NCI-H1930 (cell line): ENCODE measurements around the gene PLPP2.

ENCODE experiments used
- DNase-seq, 2 experiments: peaks; one replicate each; lab custom pipeline; 2025; lab: John Stamatoyannopoulos, UW

The PLPP2 gene

DNA sequence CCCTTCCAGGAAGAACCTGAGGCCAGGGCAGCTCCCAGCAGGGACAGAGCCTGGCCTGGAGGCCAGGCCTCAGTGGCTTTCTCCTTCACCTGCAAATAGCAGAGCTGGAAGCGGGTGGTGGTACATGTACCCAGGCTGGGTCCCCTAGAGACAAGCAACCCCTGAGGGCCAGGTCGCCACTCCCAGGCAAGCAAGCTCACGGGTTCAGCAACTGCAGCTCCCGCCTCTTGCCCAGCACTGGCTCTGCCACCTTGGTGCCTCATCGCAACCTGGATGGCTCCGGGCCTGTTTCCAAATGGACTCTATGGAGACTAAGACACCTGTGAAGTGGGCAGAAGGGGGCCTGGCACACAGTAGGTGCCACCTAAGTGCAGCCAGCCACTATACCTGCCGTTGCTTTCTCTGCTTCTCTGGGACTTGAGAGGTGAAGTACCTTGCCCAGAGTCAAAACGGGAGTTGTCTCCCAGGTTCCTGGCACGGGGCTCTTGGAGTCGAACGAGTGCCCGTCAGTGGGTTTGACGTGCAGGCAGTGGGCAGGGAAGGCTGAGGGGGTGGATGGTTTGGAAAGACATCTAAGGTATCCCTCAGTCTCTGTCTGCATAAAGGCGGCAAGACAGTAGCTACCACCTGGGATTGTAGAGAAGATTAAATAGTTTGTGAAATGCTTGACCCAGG lies 2.4 kb upstream of the PLPP2 start:
- no peak for DNase-seq

DNA sequence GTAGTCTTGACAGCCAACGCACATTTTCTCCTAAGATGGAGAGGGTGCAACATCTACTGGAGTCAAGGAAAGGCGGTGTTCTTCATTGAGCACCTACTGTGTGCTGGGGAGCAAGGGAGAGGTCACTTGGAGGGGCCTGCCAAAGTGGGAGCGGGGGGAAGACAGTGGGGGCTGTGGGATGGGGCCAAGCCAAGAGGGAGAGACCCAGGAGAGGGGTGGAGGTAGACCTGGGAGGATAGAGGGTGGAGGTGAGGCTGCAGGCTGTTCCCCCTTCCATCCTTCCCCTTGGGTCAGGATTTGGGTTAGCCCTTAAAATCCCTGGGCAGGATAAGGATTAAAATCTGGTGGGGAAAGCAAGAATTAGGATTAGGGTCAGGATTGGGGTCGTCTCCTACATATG lies 1.7 kb upstream of the PLPP2 start:
- DNase-seq: no peak

DNA sequence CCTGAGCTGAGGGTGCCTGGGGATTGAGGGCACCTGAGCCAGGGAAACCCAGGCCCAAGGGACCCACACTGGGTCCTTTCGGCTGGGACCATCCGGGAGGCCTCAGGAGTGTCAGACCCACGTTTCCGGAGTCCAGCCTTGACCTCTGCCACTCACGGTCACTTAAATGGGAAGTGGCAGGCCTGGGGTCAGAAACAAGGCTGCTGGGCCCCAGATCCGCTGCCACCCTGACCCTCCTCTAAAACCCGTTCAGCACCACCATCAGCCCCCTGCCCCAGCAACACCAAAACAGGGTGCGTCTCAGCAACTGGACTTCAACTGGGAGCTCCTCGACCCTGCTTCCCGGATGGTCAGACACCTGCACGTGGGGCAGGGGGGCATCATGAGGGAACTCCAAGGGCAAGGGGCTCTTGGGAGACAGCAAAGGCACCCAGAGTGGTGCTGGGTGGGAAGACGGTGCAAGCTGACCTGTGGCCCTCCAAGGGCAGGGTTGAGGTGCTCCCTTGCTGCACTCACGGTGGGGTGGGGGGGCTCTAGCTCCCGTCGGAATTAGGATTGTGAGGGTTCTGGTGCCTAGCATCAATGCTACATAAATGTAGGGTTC lies 1.2 kb upstream of the PLPP2 start:
- DNase-seq: no peak

DNA sequence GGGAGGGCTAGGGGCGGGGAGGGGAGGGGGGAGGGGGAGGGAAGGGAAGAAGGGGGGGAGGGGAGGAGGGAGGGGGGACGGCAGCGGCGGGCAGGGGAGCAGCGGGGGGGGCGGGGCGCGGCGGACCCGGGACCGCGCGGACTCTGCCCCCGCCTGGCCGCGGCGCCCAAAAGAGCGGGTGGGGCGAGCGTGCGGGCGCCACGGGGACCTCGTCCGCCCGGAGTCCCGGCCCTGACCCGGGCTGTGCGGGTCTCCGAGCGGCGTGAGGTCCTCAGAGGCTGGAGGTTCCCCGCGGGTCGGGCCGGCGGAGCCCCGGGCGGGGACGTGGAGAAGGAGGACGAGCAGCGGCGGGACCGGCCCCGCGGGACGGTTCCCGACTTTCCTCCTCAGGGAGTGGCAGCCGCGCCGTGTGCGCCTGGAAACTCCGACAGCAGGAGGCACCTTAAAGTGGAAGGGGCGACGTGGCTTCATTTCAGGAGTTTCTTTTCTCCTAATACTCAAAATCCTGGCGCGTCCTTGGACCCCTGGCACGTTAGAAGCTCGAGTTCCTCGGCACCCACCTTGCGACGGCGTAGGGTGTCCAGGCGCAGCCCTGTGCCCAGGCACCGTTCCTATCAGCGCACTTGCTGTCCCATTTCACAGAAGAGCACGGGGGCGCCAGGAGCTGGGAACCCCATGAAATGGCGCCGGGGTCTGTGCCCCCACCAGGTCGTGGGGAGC lies 518 bp upstream of the PLPP2 start:
- no peak for DNase-seq

DNA sequence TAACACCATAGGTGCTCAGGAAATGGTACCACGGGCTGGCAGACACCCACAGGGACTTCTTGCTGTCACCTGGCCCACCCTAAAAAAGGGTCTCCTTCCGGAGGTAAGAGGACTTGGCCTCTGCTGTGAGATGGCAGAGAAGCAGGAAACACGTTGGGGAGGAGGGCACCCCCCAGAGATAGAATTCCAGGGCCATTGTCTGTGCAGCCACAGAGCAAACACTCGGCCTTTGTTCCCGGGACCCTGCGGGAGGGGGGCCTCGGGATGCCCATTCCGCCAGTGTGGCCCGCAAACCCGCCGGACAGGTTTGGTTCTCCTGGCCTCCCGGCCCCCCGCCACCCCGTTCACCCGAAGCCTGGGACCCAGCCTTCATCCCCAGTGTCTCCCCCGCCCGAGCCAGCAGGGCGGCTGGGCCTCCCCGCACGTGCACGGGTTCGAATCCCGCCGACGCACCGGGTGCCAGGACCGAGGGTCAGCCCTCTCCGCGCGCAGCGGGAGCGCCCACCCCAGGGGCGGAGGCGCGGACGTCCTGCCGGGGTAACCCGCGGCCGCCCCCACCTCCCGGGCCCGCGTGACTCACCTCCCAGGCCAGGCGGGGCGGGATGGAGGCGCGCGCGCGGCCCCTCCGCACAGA lies 714 bp downstream of the PLPP2 start:
- no peak for DNase-seq

DNA sequence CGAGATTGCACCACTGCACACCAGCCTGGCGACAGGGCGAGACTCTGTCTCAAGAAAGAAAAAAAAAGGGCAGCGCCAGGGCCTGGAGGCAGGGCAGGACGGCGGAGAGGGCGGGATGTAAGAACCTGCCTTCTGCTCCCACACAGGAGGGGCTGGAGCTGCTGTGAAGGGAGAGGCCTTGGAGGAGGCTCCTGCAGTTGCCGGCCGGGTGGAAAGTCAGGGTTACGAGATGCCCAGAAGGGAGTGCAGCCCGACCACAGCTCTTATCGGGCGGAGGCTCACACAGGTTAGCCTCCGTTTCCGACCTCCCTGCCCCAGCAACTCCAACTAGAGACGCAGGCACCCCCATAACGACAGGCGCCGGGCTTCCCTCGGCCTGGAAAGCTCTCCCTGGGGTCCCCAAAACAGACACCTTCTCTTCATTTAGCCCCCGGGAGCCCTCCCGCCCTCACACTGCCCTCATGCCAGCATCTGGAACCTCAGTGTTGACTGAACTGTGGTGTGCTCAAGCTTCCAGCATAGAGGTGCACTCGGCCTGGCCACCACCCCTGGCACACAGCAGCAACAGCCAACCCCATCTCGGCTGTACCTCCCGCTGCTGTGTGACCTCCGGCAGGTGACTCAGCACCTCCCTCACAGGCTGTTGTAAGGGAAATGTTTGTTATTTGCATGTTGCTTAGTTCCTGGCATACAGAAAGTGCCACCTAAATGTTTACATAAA lies 1.4 kb downstream of the PLPP2 start:
- DNase-seq: no peak

DNA sequence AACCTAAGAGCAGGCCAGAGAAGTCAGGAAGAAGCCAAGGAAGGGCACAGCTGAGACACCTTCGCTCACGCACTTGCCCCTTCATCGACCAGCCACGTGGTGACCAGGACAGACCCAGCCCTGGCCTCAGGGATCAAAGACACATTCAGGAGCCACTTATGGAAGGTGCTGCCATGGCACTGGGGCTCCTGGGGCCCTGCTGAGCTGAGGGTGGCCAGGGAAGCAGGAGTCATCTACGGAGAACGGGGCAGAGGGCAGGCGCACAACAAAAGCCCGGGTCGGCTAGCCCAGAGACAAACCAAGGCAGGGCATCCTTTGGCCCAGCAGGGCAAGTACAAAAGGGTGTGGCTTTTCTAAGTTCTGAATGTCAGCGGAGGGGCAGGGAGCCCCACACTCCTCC lies 2.3 kb downstream of the PLPP2 start:
- no peak for DNase-seq

DNA sequence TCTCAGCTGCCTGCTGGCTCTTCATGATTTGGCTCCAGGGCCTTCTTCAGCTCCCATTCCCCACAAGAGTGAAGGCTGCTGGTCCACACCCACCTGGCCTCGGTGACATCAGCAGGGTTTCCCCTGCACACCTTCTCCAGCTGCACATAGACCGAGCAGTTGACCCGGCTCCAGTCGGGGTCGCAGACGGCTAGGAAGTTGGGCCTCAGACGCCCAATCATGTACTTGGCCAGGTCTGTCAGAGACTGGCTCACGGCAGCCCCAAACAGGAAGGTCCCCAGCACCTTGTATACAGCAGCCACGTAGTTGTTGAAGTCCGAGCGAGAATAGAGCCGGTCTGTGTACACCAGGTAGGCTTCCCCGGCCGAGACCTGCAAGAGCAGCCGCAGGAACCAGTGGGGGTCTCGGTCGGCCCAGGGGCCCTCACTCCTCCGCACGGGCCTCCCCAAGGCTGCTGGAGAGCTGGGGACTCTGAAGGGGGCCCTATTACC lies 3.8 kb downstream of the PLPP2 start:
- DNase-seq: no peak

DNA sequence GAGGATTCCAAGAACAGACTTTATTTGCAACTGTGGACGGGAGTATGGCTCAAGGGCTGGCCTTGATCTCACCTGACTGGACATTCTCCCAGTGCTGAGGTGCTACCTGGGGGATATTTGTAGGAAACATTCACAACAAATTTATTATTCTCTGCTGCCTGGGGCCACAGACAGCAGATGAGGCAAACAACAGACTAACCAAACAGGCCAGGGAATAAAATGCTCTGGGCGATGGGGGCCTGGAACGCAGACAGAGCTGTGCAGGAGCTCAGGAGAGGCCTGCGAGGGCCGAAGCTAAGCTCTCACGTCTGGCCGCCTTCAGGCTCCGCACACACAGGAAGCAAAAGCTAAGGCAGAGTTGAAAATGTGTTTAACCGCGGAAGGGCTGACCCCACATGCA lies 7.8 kb downstream of the PLPP2 start:
- DNase-seq: no peak

DNA sequence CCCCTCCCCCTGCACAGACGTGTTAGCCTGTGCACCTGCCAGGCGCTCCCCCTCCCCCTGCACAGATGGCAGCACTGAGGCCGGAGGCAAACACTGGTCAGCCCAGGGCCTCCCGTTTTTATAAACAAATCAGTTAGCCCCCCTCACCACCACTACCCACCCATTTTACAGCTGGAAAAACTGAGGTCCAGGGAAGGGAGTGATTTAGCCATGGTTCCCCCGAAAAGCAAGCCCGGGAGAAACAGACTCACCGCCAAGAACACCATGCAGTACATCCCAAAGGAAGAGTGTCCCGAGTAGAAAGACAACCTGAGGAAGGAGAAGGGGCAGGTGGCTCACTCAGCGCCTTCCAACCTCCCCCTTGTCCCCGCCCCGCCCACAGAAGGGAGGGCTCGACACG lies 8.7 kb downstream of the PLPP2 start:
- no peak for DNase-seq

DNA sequence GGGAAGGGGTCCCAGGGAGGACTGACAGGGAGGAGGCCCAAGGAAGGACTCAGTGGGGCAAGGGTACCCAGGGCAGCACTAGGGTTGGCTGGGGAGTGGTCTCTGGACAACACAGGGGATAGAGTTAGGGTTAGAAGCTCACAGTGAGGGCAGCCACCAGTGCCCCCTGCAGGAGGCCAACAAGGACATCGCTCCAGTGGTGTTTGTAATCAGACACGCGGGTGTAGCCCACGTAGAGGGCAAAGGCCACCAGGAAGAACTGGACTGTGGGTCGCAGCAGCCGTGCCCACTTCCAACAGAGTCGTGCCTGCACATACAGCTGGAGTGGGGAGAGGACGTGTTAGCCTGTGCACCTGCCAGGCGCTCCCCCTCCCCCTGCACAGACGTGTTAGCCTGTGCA lies 9.2 kb downstream of the PLPP2 start:
- DNase-seq: no peak

DNA sequence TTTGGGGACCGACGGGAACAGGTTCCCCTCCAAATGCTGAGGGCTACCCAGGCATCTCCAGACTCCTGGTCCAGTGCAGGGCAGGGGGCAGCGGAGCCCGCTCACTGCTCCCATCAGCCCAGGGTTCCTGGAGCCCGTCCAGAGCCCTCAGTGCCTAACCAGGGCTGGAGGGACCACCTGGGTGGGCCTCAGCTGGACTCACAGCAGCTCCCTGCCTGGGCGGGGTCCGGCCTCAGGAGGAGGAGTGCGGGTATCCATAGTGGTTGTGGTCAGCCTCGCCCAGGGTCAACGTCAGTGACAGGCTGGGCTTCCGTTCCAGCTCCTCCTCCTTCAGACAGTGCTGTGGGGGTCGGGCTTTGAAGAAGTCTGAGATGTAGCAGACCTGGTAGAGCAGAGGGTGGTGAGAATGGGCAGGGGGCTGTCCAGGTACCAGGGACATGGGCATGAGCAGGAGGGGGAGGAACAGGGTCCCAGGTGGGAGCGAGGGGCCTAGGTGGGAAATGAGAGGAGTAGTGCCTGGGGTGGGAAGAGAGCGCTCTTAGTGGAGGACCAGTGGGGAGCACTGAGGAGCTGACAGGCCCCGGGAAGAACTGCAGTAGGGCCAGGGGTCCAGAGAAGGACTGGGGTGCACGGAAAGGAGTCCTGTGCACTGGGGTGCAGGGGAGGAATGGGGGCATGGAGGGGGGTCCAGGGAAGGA lies 9.9 kb downstream of the PLPP2 start:
- no peak for DNase-seq

DNA sequence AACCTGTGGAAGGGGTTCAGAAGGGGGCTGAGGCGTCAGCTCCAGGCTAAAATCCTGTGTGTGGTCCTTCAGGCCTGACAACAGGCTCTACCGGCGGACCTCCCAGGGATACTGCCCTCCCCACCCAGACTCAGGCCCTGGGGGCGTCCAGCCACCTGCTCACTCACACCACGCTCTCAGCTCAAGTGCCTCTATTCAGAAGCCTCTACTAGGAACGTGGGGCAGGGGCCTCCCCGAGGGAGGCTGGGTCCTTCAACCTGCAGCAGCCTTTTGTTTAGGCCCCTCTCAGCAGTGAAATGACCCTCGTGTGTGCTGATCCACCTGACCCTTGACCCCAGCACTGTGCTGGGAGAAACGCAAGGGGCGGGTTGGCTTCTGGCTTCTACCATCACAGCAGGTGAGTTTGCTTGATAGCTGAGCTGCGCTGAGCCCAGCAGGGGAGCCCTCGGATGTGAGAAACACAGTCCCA lies 10.6 kb downstream of the PLPP2 start:
- DNase-seq: no peak

DNA sequence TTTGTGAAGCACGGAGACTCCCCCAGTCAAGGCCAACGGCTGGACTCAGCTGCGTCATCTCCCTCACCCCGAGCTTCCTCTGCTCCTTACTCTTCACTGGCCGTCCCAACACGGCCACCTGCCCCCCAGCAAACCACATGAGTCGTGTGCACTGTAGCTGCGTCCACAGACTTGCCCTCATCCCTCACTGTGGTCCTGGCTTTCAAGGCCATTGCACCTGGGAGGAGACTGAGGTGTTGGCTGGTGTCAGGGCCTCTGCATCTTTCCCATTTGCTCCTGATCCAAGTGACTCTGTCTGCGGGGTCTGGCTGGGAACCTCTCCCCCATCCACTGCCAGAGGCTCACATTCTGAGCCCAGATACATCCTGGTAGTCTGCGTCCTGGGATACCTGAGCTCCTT lies 11.5 kb downstream of the PLPP2 start:
- no peak for DNase-seq

DNA sequence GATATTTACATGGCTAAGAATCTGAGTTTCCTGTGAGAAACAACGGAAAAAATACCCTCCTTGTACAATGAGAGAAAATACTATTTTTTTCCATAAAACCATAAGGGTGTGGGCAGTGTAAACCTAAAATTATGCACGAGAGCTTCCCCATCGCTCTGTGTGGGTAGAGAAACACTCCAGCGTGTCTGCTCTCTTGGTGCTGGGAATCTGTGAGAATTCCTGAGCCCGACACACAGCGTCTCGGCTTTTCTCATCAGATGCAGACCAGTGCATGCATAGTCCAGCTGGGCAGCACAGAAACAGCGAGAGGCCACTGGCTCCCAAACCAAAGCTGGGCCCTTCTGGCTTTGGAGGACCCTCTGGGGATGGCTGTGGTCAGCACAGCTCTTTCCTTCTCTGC lies 12.0 kb downstream of the PLPP2 start:
- DNase-seq: no peak

DNA sequence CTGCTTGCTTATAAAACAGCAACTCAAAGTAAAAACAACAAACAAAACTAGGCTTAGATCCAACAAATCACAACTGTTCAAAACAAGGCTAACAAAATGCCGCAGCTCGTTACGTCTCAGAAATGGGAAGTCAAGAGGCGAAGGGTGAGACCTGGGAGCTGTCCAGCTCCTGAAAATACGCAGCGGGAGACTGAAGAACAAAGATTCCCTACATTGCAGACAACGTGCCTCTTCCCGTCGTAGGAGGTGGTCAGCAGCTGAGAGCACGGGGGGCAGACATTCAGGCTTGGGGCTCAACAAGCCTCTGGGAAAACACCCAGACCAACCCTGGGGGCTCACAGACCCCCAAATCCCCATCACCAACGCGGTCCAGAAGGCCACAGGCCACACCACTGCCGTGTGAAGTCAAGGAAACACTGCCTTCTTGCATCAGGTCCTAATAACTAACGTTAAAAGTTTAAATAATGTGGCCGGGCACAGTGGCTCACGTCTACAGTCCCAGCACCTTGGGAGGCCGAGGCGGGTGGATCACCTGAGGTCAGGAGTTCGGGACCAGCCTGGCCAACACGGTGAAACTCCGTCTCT lies 13.5 kb downstream of the PLPP2 start:
- no peak for DNase-seq

DNA sequence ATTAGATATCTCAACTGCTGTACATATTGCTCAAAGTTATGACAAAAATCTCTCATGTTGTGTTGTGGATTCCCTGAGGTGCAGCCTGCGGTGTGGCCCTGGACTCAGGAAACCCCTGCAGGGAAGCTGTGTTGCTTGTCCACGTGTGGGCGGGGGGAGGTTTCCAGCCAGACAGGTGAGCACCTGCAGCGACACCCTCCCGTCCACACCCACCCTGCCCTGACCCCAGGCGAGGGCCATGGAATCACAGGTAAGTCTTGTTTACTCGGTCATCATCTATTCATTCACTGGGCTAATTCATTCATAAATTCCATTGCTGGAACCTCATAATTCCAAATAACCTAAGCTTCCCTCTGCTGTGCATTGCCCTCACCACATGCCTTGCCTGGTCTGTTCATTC lies 14.1 kb downstream of the PLPP2 start:
- no peak for DNase-seq

DNA sequence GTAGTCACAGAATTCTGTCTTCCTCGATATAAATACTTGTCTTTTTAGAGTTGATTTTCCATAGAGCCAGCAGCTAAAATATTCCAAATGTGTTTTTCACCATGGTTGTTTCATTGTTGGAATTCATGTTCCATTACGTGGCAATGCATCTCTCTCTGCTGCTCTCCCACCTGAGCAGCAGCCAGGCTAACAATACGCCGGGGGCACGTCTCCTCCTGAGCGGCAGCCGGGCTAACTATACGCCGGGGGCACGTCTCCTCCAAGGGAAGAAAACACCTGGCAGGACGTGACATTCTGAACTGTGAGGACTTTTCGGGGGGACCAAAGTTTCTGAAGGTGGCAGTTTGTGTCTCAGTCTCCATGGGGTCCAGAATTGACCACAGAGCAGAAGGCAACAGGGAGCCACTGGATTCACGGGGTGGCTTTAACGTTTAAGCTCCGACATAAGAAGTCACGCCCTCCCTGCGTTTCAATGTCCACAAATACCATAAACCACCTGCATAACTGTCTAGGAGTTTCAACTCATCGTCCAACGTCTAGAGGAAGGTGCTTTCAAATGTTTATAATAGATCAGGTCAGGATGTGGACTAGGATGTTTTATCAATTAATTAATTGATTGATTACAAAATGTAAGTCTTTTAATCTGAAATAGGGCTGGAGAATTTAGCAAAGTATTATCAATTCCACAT lies 15.1 kb downstream of the PLPP2 start:
- DNase-seq: no peak

DNA sequence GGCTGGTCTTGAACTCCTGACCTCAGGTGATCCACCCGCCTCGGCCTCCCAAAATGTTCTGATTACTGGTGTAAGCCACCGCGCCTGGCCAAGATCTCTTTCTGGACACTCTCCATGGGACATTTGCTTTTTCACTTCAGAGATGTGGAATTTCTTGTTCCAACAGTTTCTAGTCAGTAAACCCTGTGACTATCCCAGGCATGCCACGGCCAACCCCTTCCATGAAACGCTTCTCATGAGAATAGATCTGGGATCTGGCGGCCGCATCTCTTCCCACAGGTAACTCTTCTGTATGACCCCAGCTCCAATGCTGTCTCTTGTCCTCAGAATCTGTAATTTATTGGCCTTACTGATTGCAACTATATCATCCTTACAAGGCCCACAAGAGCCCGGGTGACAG lies 16.2 kb downstream of the PLPP2 start:
- no peak for DNase-seq

DNA sequence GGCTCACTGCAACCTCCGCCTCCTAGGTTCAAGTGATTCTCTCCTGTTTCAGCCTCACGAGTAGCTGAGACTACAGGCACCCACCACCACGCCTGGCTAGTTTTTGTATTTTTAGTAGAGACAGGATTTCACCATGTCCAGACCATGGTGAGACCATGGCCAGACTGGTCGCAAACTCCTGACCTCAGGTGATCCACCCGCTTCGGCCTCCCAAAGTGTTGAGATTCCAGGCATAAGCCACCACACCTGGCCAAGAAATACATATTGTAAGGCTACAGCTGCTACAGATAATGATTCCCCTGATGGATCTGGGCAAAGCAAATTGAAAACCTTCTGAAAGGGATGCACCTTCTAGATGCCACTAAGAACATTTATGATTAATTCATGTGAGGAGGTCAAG lies 17.8 kb downstream of the PLPP2 start:
- DNase-seq: no peak

DNA sequence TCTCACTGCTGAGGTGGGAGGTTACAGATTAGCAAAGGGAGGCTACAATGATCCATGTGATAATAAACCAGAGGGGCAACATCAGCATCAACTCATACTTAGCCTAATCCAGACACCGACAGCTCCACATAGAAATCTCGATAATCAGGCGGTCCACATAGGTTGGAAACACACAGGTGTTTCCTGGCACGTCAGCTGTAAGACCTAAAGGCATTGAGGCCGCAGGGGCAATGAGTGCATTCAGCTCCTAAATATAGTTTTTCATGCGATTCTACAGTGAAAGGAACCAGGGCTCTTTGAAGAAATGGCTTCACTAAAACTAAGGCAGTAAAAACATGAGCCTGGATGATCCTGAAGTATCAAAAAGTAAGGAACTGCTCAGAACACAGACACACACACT lies 19.3 kb downstream of the PLPP2 start:
- DNase-seq: no peak
